ENCODE results near the gene LAMA3. TPM values are rescaled to one million over a fixed set of nuclear protein-coding genes. Genes with fewer than 3 reads are reported as not detected.

LAMA3 gene
- total RNA-seq, 1 experiment from 2014 or later = 34.6 TPM

DNA sequence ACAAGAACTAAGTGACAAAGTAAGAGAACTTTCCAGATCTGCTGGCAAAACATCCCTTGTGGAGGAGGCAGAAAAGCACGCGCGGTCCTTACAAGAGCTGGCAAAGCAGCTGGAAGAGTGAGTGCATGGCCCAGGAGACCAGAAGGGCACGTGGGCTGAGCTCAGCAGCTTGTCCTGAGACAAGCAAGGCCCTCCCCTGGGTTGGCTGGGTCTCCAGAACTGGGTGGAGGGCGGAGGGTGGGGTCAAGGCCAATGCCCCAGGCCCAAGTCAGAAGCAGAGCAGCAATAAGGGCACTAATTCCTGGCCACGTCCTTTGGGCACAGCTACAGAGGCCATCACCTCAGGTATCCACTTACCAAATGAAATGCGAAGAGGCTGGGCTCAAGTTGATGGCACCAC is 214.7 kb downstream of the LAMA3 start:
- H3K27ac Mint-ChIP-seq (ENCODE audit: unreplicated experiment) = no peak overlapping the region
- H3K27me3 Mint-ChIP-seq (ENCODE audit: insufficient read depth, unreplicated experiment) = no peaks in the 10 kb centered on the region
- TF ChIP-seq CTCF (IDR thresholded peaks at IDR 0.05; ENCODE audit: insufficient read depth in 1 of 2, low read depth in 1 of 2, low read length in 1 of 2, severe bottlenecking in 1 of 2, unreplicated experiment in 1 of 2) = no peak
- Histone ChIP-seq H3K9me3 (no peaks in the 10 kb centered on the region), H3K27me3 (replicated peaks; ENCODE audit: control insufficient read depth, insufficient read depth, low read length) (no peaks in the 10 kb centered on the region), H3K4me1 (no peaks in the 10 kb centered on the region), H3K36me3 (ENCODE audit: control insufficient read depth, insufficient read depth, low read length) (no peaks in the 10 kb centered on the region), H3K4me3 (ENCODE audit: low read depth, low read length) (no peak overlapping the region)
- H3K36me3 Mint-ChIP-seq (ENCODE audit: insufficient read depth, unreplicated experiment) = peaks cover 15% of the 10 kb centered on the region
- H3K4me3 Mint-ChIP-seq (ENCODE audit: unreplicated experiment) = no peak overlapping the region
- H3K4me1 Mint-ChIP-seq (ENCODE audit: low read depth, unreplicated experiment) = no peaks in the 10 kb centered on the region
- no TSS peak for BruUV-seq (replicated peaks)
- POLR2A ChIA-PET = no interaction called here
- CTCF ChIA-PET = no interaction called here
- no peaks in the 10 kb centered on the region for H3K9me3 Mint-ChIP-seq (ENCODE audit: unreplicated experiment)
- DNase-seq = no peak
- intact Hi-C loops (cut with micrococcal nuclease; ENCODE audit: unreplicated experiment) = no loop called here

GRCh38 chr18:23906658-23907057 is 217.4 kb downstream of the LAMA3 start:
- Mint-ChIP-seq H3K36me3 (ENCODE audit: insufficient read depth, unreplicated experiment) (no peaks in the 10 kb centered on the region), H3K4me3 (ENCODE audit: unreplicated experiment) (no peak overlapping the region), H3K27me3 (ENCODE audit: insufficient read depth, unreplicated experiment) (no peaks in the 10 kb centered on the region), H3K4me1 (ENCODE audit: low read depth, unreplicated experiment) (no peaks in the 10 kb centered on the region), H3K27ac (ENCODE audit: unreplicated experiment) (no peak overlapping the region), H3K9me3 (ENCODE audit: unreplicated experiment) (no peaks in the 10 kb centered on the region)
- Histone ChIP-seq H3K27me3 (replicated peaks; ENCODE audit: control insufficient read depth, insufficient read depth, low read length) (no peaks in the 10 kb centered on the region), H3K4me1 (no peaks in the 10 kb centered on the region), H3K4me3 (ENCODE audit: low read depth, low read length) (no peak overlapping the region), H3K36me3 (ENCODE audit: control insufficient read depth, insufficient read depth, low read length) (no peaks in the 10 kb centered on the region), H3K9me3 (no peaks in the 10 kb centered on the region)
- intact Hi-C loops (cut with micrococcal nuclease; ENCODE audit: unreplicated experiment) = no loop called here
- ChIA-PET CTCF (interaction anchor here (0.5 kb wide), 1 partner anchor 24 kb away, joined by 3 read pairs; no protein-coding TSS in a partner anchor), POLR2A (no interaction called here)
- no peak for TF ChIP-seq CTCF (IDR thresholded peaks at IDR 0.05; ENCODE audit: insufficient read depth in 1 of 2, low read depth in 1 of 2, low read length in 1 of 2, severe bottlenecking in 1 of 2, unreplicated experiment in 1 of 2)
- no TSS peak for BruUV-seq (replicated peaks)
- DNase-seq = no peak

GRCh38 chr18:23908827-23909226 is 219.6 kb downstream of the LAMA3 start:
- CTCF ChIA-PET = no interaction called here
- Mint-ChIP-seq H3K36me3 (ENCODE audit: insufficient read depth, unreplicated experiment) (no peaks in the 10 kb centered on the region), H3K9me3 (ENCODE audit: unreplicated experiment) (no peaks in the 10 kb centered on the region), H3K27ac (ENCODE audit: unreplicated experiment) (no peak overlapping the region), H3K4me3 (ENCODE audit: unreplicated experiment) (no peak overlapping the region), H3K27me3 (ENCODE audit: insufficient read depth, unreplicated experiment) (no peaks in the 10 kb centered on the region), H3K4me1 (ENCODE audit: low read depth, unreplicated experiment) (no peaks in the 10 kb centered on the region)
- no peak for TF ChIP-seq CTCF (IDR thresholded peaks at IDR 0.05; ENCODE audit: insufficient read depth in 1 of 2, low read depth in 1 of 2, low read length in 1 of 2, severe bottlenecking in 1 of 2, unreplicated experiment in 1 of 2)
- Histone ChIP-seq H3K27me3 (replicated peaks; ENCODE audit: control insufficient read depth, insufficient read depth, low read length) (no peaks in the 10 kb centered on the region), H3K36me3 (ENCODE audit: control insufficient read depth, insufficient read depth, low read length) (no peaks in the 10 kb centered on the region), H3K4me1 (no peaks in the 10 kb centered on the region), H3K9me3 (no peaks in the 10 kb centered on the region), H3K4me3 (ENCODE audit: low read depth, low read length) (no peak overlapping the region)
- POLR2A ChIA-PET = no interaction called here
- no TSS peak for BruUV-seq (replicated peaks)
- no peak for DNase-seq
- intact Hi-C loops (cut with micrococcal nuclease; ENCODE audit: unreplicated experiment) = no loop called here
